Keratinocyte (primary cell): Measurements from ENCODE around the gene DRICH1. TPM values are rescaled to one million over a fixed set of nuclear protein-coding genes. Genes with fewer than 3 reads are reported as not detected.
"Not testable (repeated sequence)": the region's sequence is repeated elsewhere in the genome, so short reads cannot be mapped to it uniquely, and the experiment has no call there.

Source experiments
- DNase-seq: peaks from one replicate; pipeline ENCODE4 v3.0.0-alpha.2; 2011; ENCODE audit warnings: low read depth, missing footprints, low spot score
- FAIRE-seq: peaks from 2 replicates; lab custom pipeline; 2011; peaks lifted over from hg19 to GRCh38; lab: Jason Lieb, UNC
- H2AFZ ChIP-seq: 2 replicates; pipeline ENCODE4 v1.6.0; 2012; ENCODE audit warnings: low read length, control low read depth, inconsistent platforms; ENCODE audit not compliant: control insufficient read depth
- H3K27ac ChIP-seq: 2 replicates; pipeline ENCODE4 v1.5.1; 2011; ENCODE audit warnings: low read length; ENCODE audit not compliant: control insufficient read depth, insufficient read depth
- H3K27me3 ChIP-seq: 3 replicates; pipeline ENCODE4 v1.6.0; 2011; ENCODE audit warnings: low read length; ENCODE audit not compliant: control insufficient read depth, insufficient read depth; ENCODE audit errors: extremely low read depth
- H3K36me3 ChIP-seq, 2 experiments: 2 replicates in 1 of 2; 3 replicates in 1 of 2; pipeline ENCODE4 v1.5.1; 2011; ENCODE audit warnings: low read length in 2 of 2, mild to moderate bottlenecking in 1 of 2; ENCODE audit not compliant: control insufficient read depth in 2 of 2, insufficient read depth in 2 of 2; ENCODE audit errors: extremely low read depth in 1 of 2
- H3K4me1 ChIP-seq: 3 replicates; pipeline ENCODE4 v1.5.1; 2011; ENCODE audit warnings: low read length; ENCODE audit not compliant: control insufficient read depth, insufficient read depth; ENCODE audit errors: extremely low read depth
- H3K4me2 ChIP-seq: 3 replicates; pipeline ENCODE4 v1.6.0; 2011; ENCODE audit warnings: low read depth, low read length; ENCODE audit not compliant: control insufficient read depth, insufficient read depth; ENCODE audit errors: extremely low read depth
- H3K4me3 ChIP-seq, 3 experiments: fragments of 200-600 bp in 1 of 3; sonication (generic) in 1 of 3; 2 replicates in 2 of 3; 3 replicates in 1 of 3; pipeline ENCODE4 v1.5.1; 2011 to 2016; ENCODE audit warnings: low read length in 3 of 3, mild to moderate bottlenecking in 3 of 3, control low read depth in 2 of 3, inconsistent platforms in 1 of 3, low read depth in 1 of 3, mixed read lengths in 1 of 3, mixed run types in 1 of 3, moderate library complexity in 1 of 3; ENCODE audit not compliant: control insufficient read depth in 2 of 3, insufficient read depth in 2 of 3; ENCODE audit errors: extremely low read depth in 1 of 3
- H3K79me2 ChIP-seq: 2 replicates; pipeline ENCODE4 v1.6.0; 2012; ENCODE audit warnings: low read length; ENCODE audit not compliant: control insufficient read depth, insufficient read depth
- H3K9ac ChIP-seq: 3 replicates; pipeline ENCODE4 v1.6.0; 2011; ENCODE audit warnings: low read length; ENCODE audit not compliant: control insufficient read depth, insufficient read depth; ENCODE audit errors: extremely low read depth
- H3K9me1 ChIP-seq: 3 replicates; pipeline ENCODE4 v1.6.0; 2011; ENCODE audit warnings: low read length; ENCODE audit not compliant: control insufficient read depth, insufficient read depth; ENCODE audit errors: extremely low read depth
- H3K9me3 ChIP-seq: 2 replicates; pipeline ENCODE4 v1.5.1; 2012; ENCODE audit warnings: low read depth, low read length; ENCODE audit not compliant: control insufficient read depth
- H4K20me1 ChIP-seq: 3 replicates; pipeline ENCODE4 v1.6.0; 2011; ENCODE audit warnings: low read length; ENCODE audit not compliant: control insufficient read depth, insufficient read depth; ENCODE audit errors: extremely low read depth
- CTCF ChIP-seq, 3 experiments: IDR thresholded peaks in 1 of 3; conservative IDR thresholded peaks in 1 of 3; optimal IDR thresholded peaks in 1 of 3; 2 replicates in 2 of 3; 3 replicates in 1 of 3; pipeline versions ENCODE3 to v1.5.1; 2011; ENCODE audit warnings: low read length in 3 of 3, mild to moderate bottlenecking in 3 of 3, moderate library complexity in 2 of 3, control low read depth in 1 of 3, inconsistent platforms in 1 of 3; ENCODE audit not compliant: insufficient read depth in 2 of 3; ENCODE audit errors: extremely low read depth in 1 of 3
- EZH2 ChIP-seq: IDR thresholded peaks from one replicate; pipeline ENCODE4 v1.6.1; 2012; ENCODE audit warnings: inconsistent platforms, mild to moderate bottlenecking, low read length, moderate library complexity
- dilution Hi-C: fragments of 300-500 bp; cut with MboI; formaldehyde crosslinking; loops from one replicate; pipeline ENCODE4 v1.7.0; 2020; ENCODE audit warnings: low sequenced_read_pairs; ENCODE audit not compliant: extremely low pct_ligation_motif_present
- polyA plus RNA-seq, 5 experiments: library from polyadenylated mRNA; depleted of rRNA in 3 of 5; stranded (reverse) in 3 of 5; stranded (forward) in 1 of 5; unstranded in 1 of 5; fragments of >200 nt; gene quantifications; 1 replicate in 1 of 5; 2 replicates in 3 of 5; 3 replicates in 1 of 5; pipeline versions ENCODE4 v1.2.1 to v1.2.3, GENCODE V29; 2011 to 2012; ENCODE audit warnings: missing spikeins in 2 of 5, low read depth in 1 of 5, low replicate concordance in 1 of 5

DRICH1 gene
- polyA plus RNA-seq, 1 donor (not counting 4 experiments of a cell fraction or from before 2014, with no cell fraction given), result 0.12 TPM

GRCh38 chr22:23627401-23628055, 4.6 kb downstream of the DRICH1 start:
- H3K9ac ChIP-seq, H3K4me1 ChIP-seq, H3K79me2 ChIP-seq, H2AFZ ChIP-seq, dilution Hi-C loops, H4K20me1 ChIP-seq, H3K4me2 ChIP-seq, H3K27ac ChIP-seq, H3K36me3 ChIP-seq, H3K9me1 ChIP-seq, H3K27me3 ChIP-seq, FAIRE-seq, H3K9me3 ChIP-seq, DNase-seq, H3K4me3 ChIP-seq: not testable (repeated sequence)
- peak in 1 of 3 experiments; percentile 25 for TF ChIP-seq CTCF (optimal IDR thresholded peaks at IDR 0.05 in 1 of 3, IDR thresholded peaks at IDR 0.05 in 1 of 3, conservative IDR thresholded peaks at IDR 0.05 in 1 of 3; ENCODE audit: extremely low read depth in 1 of 3, insufficient read depth in 2 of 3, low read length in 3 of 3)

GRCh38 chr22:23626286-23626975, 5.7 kb downstream of the DRICH1 start:
- no peak overlapping the region for H3K9ac ChIP-seq
- no peak for DNase-seq
- H3K27me3 ChIP-seq, result no peaks in the 10 kb centered on the region
- TF ChIP-seq CTCF (optimal IDR thresholded peaks at IDR 0.05 in 1 of 3, IDR thresholded peaks at IDR 0.05 in 1 of 3, conservative IDR thresholded peaks at IDR 0.05 in 1 of 3; ENCODE audit: extremely low read depth in 1 of 3, insufficient read depth in 2 of 3, low read length in 3 of 3) (no peak), EZH2 (no peak)
- H3K4me1 ChIP-seq, result no peaks in the 10 kb centered on the region
- H4K20me1 ChIP-seq, result no peaks in the 10 kb centered on the region
- H3K9me3 ChIP-seq, result no peaks in the 10 kb centered on the region
- H3K4me2 ChIP-seq, result no peak overlapping the region
- H2AFZ ChIP-seq, result no peak overlapping the region
- H3K27ac ChIP-seq, result no peak overlapping the region
- H3K79me2 ChIP-seq, result no peaks in the 10 kb centered on the region
- H3K9me1 ChIP-seq, result no peaks in the 10 kb centered on the region
- dilution Hi-C loops, result no loop called here
- H3K4me3 ChIP-seq, result no peak overlapping the region
- FAIRE-seq, result no peak
- H3K36me3 ChIP-seq, result no peaks in the 10 kb centered on the region
